Pons (tissue), 1 donor: ENCODE measurements around the gene IL17REL.

Experiments used
- DNase-seq: peaks from one replicate; pipeline ENCODE4 v3.0.0-alpha.2; 2016; ENCODE audit warnings: low spot score

IL17REL gene

GRCh38 chr22:49966774-49967705, 45.5 kb downstream of the IL17REL start:
- DNase-seq: no peak

GRCh38 chr22:49966041-49966773, 46.4 kb downstream of the IL17REL start:
- DNase-seq: no peak

- no peak for DNase-seq
Measured at GRCh38 chr22:49965091-49966040, 47.2 kb downstream of the IL17REL start.

GRCh38 chr22:49964136-49965090, 48.2 kb downstream of the IL17REL start:
- DNase-seq: no peak

- DNase-seq: no peak
Measured at GRCh38 chr22:49963647-49964026, 48.9 kb downstream of the IL17REL start.

- no peak for DNase-seq
Measured at GRCh38 chr22:49962751-49963646, 49.6 kb downstream of the IL17REL start.

- DNase-seq: peak; percentile 68
Measured at GRCh38 chr22:49962012-49962750, 50.4 kb downstream of the IL17REL start.

- no peak for DNase-seq
Measured at GRCh38 chr22:49961601-49962011, 51.0 kb downstream of the IL17REL start.

- no peak for DNase-seq
Measured at GRCh38 chr22:49961005-49961600, 51.5 kb downstream of the IL17REL start.

- peak; percentile 97 for DNase-seq
Measured at GRCh38 chr22:49960159-49961004, 52.2 kb downstream of the IL17REL start, which contains the start of gene PIM3. Gene PIM3 (plus strand): TSS chr22:49960772. CDS start chr22:49960948, 176 bp downstream.

- DNase-seq: no peak
Measured at GRCh38 chr22:49959782-49960158, 52.8 kb downstream of the IL17REL start.

- no peak for DNase-seq
Measured at GRCh38 chr22:49958931-49959781, 53.4 kb downstream of the IL17REL start.

- DNase-seq: no peak
Measured at GRCh38 chr22:49958366-49958921, 54.1 kb downstream of the IL17REL start.

GRCh38 chr22:49957826-49958365, 54.7 kb downstream of the IL17REL start:
- no peak for DNase-seq

GRCh38 chr22:49956914-49957825, 55.4 kb downstream of the IL17REL start:
- no peak for DNase-seq
